IMR-90 (cell line): ENCODE results near the gene LAMB1. TPM values are rescaled to one million over a fixed set of nuclear protein-coding genes. Genes with fewer than 3 reads are reported as not detected.
A peak's percentile ranks its signal among the peaks of the same experiment; 100 is the strongest.

Experiments
- ATAC-seq: fragments of 200-7000 bp; cut with Tn5 transposase; 2 replicates; pipeline ENCODE4 v1.9.1; 2020; ENCODE audit warnings: low read depth, mild to moderate bottlenecking, moderate library complexity
- BruUV-seq: library from RNA; stranded (reverse); fragments of 400-500 nt; replicated peaks from 2 replicates; lab custom pipeline; 2021; lab: Mats Ljungman, UMichigan
- CTCF ChIA-PET: fragments of 300-600 bp; formaldehyde crosslinking; extraction: SDS; loops from one replicate; lab custom pipeline; 2021; ENCODE audit warnings: antibody characterized with exemption; lab: Yijun Ruan, JAX
- POLR2A ChIA-PET: fragments of 300-600 bp; sonication (Branson Sonifier 250); formaldehyde crosslinking; loops from one replicate; lab custom pipeline; 2022; ENCODE audit warnings: antibody characterized with exemption; ENCODE audit not compliant: unreplicated experiment; lab: Charles Lee
- DNase-seq: peaks from one replicate; pipeline ENCODE4 v3.0.0; 2013
- H2AFZ ChIP-seq: replicated peaks from 2 replicates; pipeline ENCODE3; 2013; ENCODE audit warnings: low read length, mild to moderate bottlenecking; ENCODE audit not compliant: poor library complexity
- H2AK5ac ChIP-seq: 2 replicates; pipeline ENCODE4 v1.6.1; 2013; ENCODE audit warnings: low read depth, low read length, inconsistent platforms
- H2AK9ac ChIP-seq: replicated peaks from 2 replicates; pipeline ENCODE3; 2013; ENCODE audit warnings: mild to moderate bottlenecking, low read depth, low read length, moderate library complexity; ENCODE audit not compliant: poor library complexity
- H2BK120ac ChIP-seq: 2 replicates; pipeline ENCODE4 v1.6.1; 2013; ENCODE audit warnings: low read depth, low read length, inconsistent platforms
- H2BK15ac ChIP-seq: 3 replicates; pipeline ENCODE4 v1.6.1; 2013; ENCODE audit warnings: low read depth, low read length, inconsistent platforms
- H2BK20ac ChIP-seq: 2 replicates; pipeline ENCODE4 v1.6.1; 2013; ENCODE audit warnings: low read depth, mild to moderate bottlenecking, inconsistent platforms, low read length, moderate library complexity
- H2BK5ac ChIP-seq: 2 replicates; pipeline ENCODE4 v1.6.1; 2013; ENCODE audit warnings: mild to moderate bottlenecking, low read depth, low read length, inconsistent platforms; ENCODE audit not compliant: poor library complexity, severe bottlenecking
- H3K14ac ChIP-seq: replicated peaks from 2 replicates; pipeline ENCODE4 v1.6.1; 2013; ENCODE audit warnings: low read depth, low read length, inconsistent platforms
- H3K18ac ChIP-seq: 2 replicates; pipeline ENCODE4 v1.6.1; 2013; ENCODE audit warnings: low read depth, low read length, control low read depth
- H3K23ac ChIP-seq: 2 replicates; pipeline ENCODE4 v1.6.1; 2013; ENCODE audit warnings: low read depth, low read length, inconsistent platforms
- H3K27ac ChIP-seq: 2 replicates; pipeline ENCODE4 v1.5.1; 2013; ENCODE audit warnings: mild to moderate bottlenecking, control low read depth, low read length; ENCODE audit not compliant: insufficient read depth
- H3K27me3 ChIP-seq: 2 replicates; pipeline ENCODE4 v1.6.1; 2013; ENCODE audit warnings: low read length; ENCODE audit not compliant: control insufficient read depth, insufficient read depth
- H3K36me3 ChIP-seq: 2 replicates; pipeline ENCODE4 v1.6.1; 2013; ENCODE audit warnings: low read length, mixed read lengths; ENCODE audit not compliant: control insufficient read depth, insufficient read depth
- H3K4ac ChIP-seq: 2 replicates; pipeline ENCODE4 v1.6.1; 2013; ENCODE audit warnings: low read depth, low read length, inconsistent platforms
- H3K4me1 ChIP-seq: 2 replicates; pipeline ENCODE4 v1.6.1; 2013; ENCODE audit warnings: low read length, mixed read lengths; ENCODE audit not compliant: control insufficient read depth, insufficient read depth
- H3K4me2 ChIP-seq: 2 replicates; pipeline ENCODE4 v1.6.1; 2013; ENCODE audit warnings: low read depth, mild to moderate bottlenecking, control low read depth, low read length, moderate library complexity
- H3K4me3 ChIP-seq: 2 replicates; pipeline ENCODE4 v1.5.1; 2013; ENCODE audit warnings: low read depth, mild to moderate bottlenecking, control low read depth, low read length, moderate library complexity; ENCODE audit not compliant: insufficient read depth
- H3K56ac ChIP-seq: 2 replicates; pipeline ENCODE4 v1.6.1; 2013; ENCODE audit warnings: low read length, inconsistent platforms; ENCODE audit not compliant: insufficient read depth; ENCODE audit errors: extremely low read depth
- H3K79me1 ChIP-seq, 2 experiments: 2 replicates each; pipeline ENCODE4 v1.6.1; 2013; ENCODE audit warnings: low read length in 2 of 2, inconsistent platforms in 1 of 2, low read depth in 1 of 2
- H3K9ac ChIP-seq: 2 replicates; pipeline ENCODE4 v1.6.1; 2013; ENCODE audit warnings: low read depth, low read length, control low read depth
- H3K9me1 ChIP-seq: 2 replicates; pipeline ENCODE4 v1.6.1; 2013; ENCODE audit warnings: low read length, inconsistent platforms; ENCODE audit not compliant: insufficient read depth
- H3K9me3 ChIP-seq: 2 replicates; pipeline ENCODE4 v1.6.1; 2013; ENCODE audit warnings: low read length; ENCODE audit not compliant: control insufficient read depth, insufficient read depth
- H4K20me1 ChIP-seq: 2 replicates; pipeline ENCODE4 v1.6.1; 2013; ENCODE audit warnings: low read length, inconsistent platforms; ENCODE audit not compliant: insufficient read depth
- H4K5ac ChIP-seq: 2 replicates; pipeline ENCODE4 v1.6.1; 2013; ENCODE audit warnings: mild to moderate bottlenecking, low read depth, low read length, control low read depth
- H4K8ac ChIP-seq, 2 experiments: 2 replicates each; pipeline ENCODE4 v1.6.1; 2013; ENCODE audit warnings: low read depth in 2 of 2, low read length in 2 of 2, control low read depth in 1 of 2, inconsistent platforms in 1 of 2
- H4K91ac ChIP-seq: 2 replicates; pipeline ENCODE4 v1.6.1; 2013; ENCODE audit warnings: low read depth, low read length, inconsistent platforms; ENCODE audit not compliant: insufficient read depth
- RCOR1 ChIP-seq: IDR thresholded peaks from 2 replicates; pipeline ENCODE4 v1.6.1; 2012; ENCODE audit warnings: mild to moderate bottlenecking, low read length, improper control_type of control experiment; ENCODE audit not compliant: insufficient replicate concordance
- SMC3 ChIP-seq: fragments of 150-350 bp; IDR thresholded peaks from 2 replicates; pipeline ENCODE4 v1.6.1; 2016; ENCODE audit warnings: low read depth, mild to moderate bottlenecking, antibody characterized with exemption, low read length, moderate library complexity
- WGBS, 2 experiments: methylation state at CpG; one replicate each; pipeline versions ENCODE4 v1.1.5 to v1.1.7; 2013; ENCODE audit warnings: missing lambda C conversion rate in 2 of 2; ENCODE audit not compliant: insufficient read length in 1 of 2; ENCODE audit errors: extremely low coverage in 2 of 2; 5-methylcytosine and 5-hydroxymethylcytosine counted together
- dilution Hi-C: fragments of 300-500 bp; cut with HindIII; formaldehyde crosslinking; loops from one replicate; pipeline ENCODE4 v1.14.3; 2018; ENCODE audit warnings: low sequenced_read_pairs; ENCODE audit not compliant: unreplicated experiment
- in situ Hi-C: fragments of 300-500 bp; cut with MboI; formaldehyde crosslinking; loops from 3 replicates; pipeline ENCODE4 v1.14.3; 2019; ENCODE audit warnings: low sequenced_read_pairs, inconsistent platforms, mixed read lengths
- intact Hi-C: fragments of 100-400 bp; cut with micrococcal nuclease; formaldehyde crosslinking; loops from 2 replicates; pipeline ENCODE4 v1.10.0; 2022
- polyA plus RNA-seq, 3 experiments: library from polyadenylated mRNA; depleted of rRNA; stranded (reverse); fragments of >200 nt; gene quantifications; 2 replicates each; pipeline ENCODE4 v1.2.3, GENCODE V29; 2012; ENCODE audit warnings: low replicate concordance in 1 of 3
- total RNA-seq: library from RNA; depleted of rRNA; stranded (reverse); fragments of >200 nt; gene quantifications from 2 replicates; pipeline ENCODE4 v1.2.3, GENCODE V29; 2012

The LAMB1 gene
- total and polyA plus RNA-seq, 2 of the 4 experiments (the other 2 are of a cell fraction), result 114 to 117 TPM

DNA sequence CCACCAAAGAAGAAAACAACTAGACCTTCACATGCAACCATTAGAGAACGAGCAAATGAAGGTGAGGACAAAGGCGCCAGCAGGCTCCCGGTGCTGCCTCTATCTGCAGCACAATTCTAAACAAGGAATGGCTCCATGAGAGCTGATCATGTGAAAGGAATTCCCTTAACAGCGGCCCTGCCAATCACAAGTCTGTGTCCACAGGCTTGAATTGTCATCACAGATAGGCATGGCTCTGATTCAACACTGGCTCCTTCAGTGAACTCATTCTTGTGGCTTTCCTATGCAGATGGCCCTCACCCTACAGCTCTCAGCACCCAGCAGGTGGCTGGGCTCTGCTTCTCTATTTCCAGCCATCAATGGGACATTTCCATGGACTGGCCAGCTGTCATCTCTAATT is 36.2 kb downstream of the LAMB1 start:
- H4K5ac ChIP-seq, result no peak overlapping the region
- H2AK5ac ChIP-seq, result no peak overlapping the region
- TF ChIP-seq RCOR1 (peak; percentile 25), SMC3 (no peak)
- dilution Hi-C loops, result no loop called here
- in situ Hi-C loops, result no loop called here
- no peaks in the 10 kb centered on the region for H3K9me3 ChIP-seq
- no peak overlapping the region for H3K18ac ChIP-seq
- no peak overlapping the region for H2BK15ac ChIP-seq
- no peak overlapping the region for H3K9ac ChIP-seq
- no TSS peak for BruUV-seq
- H3K14ac ChIP-seq, result no peak overlapping the region
- H3K36me3 ChIP-seq, result peaks cover 62% of the 10 kb centered on the region
- H3K4me3 ChIP-seq, result no peak overlapping the region
- H4K8ac ChIP-seq, result no peak overlapping the region
- peaks cover 1% of the 10 kb centered on the region for H3K4me1 ChIP-seq
- no peaks in the 10 kb centered on the region for H3K27me3 ChIP-seq
- intact Hi-C loops, result no loop called here
- H2BK5ac ChIP-seq, result no peak overlapping the region
- no peak overlapping the region for H3K27ac ChIP-seq
- DNase-seq, result peak; percentile 85
- H4K91ac ChIP-seq, result no peak overlapping the region
- peaks cover 26% of the 10 kb centered on the region for H3K9me1 ChIP-seq
- no peak overlapping the region for H3K4ac ChIP-seq
- H2AK9ac ChIP-seq, result no peak overlapping the region
- H3K4me2 ChIP-seq, result no peak overlapping the region
- no peak overlapping the region for H3K23ac ChIP-seq
- no peak overlapping the region for H2BK120ac ChIP-seq
- POLR2A ChIA-PET, result no interaction called here
- WGBS, 2 experiments, result 48% methylated on average over 3 of the region's 4 CpGs; no CpG with 5 or more reads in 1 of the 2 experiments
- CTCF ChIA-PET, result no interaction called here
- ATAC-seq, result peak; percentile 87
- H4K20me1 ChIP-seq, result peaks cover 21% of the 10 kb centered on the region
- H2BK20ac ChIP-seq, result no peak overlapping the region
- H3K79me1 ChIP-seq, result peaks cover 4 to 48% of the 10 kb centered on the region in 2 experiments; a peak in 2 of 4 replicates
- no peak overlapping the region for H2AFZ ChIP-seq
- H3K56ac ChIP-seq, result no peak overlapping the region
